HG02852 (cell line): ENCODE data around the gene SYNE1.
"Not testable (repeated sequence)": the region's sequence is repeated elsewhere in the genome, so short reads cannot be mapped to it uniquely, and the experiment has no call there.

Source experiments
- ATAC-seq: cut with Tn5 transposase; IDR thresholded peaks from one replicate; pipeline ENCODE4 v1.9.1; 2021; ENCODE audit warnings: mild to moderate bottlenecking, moderate library complexity; ENCODE audit not compliant: unreplicated experiment

Gene SYNE1

DNA sequence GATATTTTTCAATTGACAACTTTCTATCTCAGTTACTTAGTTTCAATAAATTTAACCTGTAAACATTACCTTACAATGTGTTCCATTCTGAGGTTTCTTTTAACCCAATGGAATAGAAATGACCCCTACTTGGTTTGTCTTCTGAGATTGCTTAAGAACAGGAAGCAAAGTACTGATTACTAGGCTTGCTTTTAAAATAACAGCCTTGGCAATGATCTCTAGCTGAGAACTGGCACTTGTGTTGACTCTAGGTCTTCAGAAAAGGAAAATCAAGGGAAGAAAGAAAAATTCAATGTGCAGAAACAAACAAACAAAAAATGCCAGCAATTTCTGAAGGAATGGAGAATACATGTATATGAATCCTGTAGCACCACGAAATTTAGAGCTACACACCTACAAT is 66.1 kb downstream of the SYNE1 start:
- ATAC-seq: no peak

DNA sequence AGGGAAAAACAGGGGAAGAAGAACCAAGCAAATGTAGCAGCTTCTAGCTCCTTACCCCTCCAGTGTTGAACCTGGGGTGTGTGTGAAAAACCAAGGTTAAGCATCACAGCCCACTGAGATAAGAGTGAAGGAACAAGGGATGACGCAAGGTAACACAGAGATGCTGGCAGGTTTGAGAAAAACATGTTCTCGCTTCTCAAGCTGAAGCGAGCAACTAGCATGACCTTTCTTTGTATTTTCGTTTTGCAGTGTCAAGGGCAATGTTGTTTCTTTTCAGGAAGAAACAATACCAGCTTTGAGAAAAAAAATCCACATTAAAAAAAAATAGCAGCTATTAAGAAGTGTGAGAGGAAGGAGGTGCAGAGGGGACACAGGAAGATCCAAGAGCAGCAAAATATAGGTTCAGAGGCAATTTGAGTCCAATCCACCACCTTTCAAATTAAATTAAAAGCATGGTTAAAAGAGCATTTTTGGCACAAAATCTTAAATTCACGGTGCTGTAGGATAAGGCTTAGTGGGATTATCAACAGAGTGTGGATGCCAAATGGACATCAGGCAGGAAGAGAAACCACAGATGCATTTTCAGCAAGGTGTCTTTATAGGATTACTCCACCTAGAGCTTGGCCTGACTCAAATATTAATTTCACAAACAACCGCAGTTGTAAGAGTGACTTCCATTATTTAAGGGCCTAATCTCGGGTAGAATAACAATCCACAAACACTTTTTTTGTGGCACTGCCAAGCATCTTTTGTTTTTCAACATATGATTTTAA is 70.9 kb downstream of the SYNE1 start:
- ATAC-seq: no peak

DNA sequence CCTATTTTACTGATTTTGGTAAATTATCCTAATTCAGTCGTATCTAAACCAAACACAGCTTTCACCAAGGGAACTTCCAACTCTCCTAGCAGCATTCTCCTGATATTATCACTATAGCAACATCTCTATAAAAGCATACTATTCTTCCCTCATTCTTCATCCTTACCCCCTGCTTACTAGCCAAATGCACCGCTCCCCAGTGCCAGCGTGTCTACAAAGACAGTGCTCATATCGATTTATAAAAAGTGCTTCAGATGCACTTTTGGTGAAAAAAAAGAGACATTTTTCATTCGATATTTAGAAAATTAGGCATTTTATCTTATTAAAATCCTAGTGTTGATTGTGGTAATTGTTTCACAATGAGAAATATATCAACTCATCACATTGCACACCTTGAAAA is 74.0 kb downstream of the SYNE1 start:
- ATAC-seq: no peak

DNA sequence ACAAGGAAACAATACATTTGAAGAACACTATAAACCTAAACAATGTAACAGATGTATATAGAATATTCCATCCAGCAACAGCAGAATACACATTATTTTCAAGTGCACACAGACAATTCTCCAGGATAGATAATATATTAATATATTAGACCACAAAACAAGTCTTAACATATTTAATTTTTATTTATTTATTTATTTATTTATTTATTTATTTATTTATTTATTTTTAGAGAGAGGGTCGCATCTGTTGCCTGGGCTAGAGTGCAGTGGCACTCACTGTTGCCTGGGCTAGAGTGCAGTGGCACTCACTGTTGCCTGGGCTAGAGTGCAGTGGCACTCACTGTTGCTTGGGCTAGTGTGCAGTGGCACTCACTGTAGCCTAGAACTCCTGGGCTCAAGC is 78.4 kb downstream of the SYNE1 start:
- ATAC-seq: not testable (repeated sequence)

DNA sequence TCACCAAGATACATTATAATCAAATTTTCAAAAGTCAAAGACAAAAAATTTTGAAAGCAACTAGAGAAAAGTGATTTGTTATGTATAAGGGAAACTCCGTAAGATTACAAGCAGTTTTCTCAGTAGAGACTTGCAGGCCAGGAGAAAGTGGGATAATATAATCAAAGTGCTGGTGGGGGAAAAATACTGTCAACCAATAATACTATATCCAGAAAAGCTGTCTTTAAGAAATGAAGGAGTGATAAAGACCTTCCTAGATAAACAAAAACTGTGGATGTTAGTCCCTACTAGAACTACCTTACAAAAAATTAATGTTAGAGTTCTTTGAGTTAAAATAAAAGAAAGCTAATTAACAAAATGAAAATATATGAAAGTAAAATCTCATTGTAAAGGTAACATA is 79.7 kb downstream of the SYNE1 start:
- no peak for ATAC-seq

DNA sequence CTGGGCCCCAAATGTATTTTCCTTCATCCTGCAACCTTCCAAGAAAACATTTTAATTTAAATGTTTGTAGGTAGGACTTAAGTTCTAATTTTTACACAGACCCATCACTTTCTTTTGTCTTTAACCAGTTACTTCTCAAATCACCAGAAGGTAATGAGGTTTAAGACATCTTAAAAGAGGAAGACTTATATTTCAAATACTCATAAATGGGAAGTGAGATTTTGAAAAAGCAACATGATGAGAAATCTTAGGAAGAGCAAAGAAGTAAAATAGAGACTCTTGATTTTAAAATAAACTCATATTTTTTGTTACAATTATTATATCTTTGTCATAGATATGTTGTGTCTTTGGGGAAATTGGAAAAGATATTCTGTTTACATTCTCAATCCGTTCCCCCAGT is 82.3 kb downstream of the SYNE1 start:
- ATAC-seq: no peak

DNA sequence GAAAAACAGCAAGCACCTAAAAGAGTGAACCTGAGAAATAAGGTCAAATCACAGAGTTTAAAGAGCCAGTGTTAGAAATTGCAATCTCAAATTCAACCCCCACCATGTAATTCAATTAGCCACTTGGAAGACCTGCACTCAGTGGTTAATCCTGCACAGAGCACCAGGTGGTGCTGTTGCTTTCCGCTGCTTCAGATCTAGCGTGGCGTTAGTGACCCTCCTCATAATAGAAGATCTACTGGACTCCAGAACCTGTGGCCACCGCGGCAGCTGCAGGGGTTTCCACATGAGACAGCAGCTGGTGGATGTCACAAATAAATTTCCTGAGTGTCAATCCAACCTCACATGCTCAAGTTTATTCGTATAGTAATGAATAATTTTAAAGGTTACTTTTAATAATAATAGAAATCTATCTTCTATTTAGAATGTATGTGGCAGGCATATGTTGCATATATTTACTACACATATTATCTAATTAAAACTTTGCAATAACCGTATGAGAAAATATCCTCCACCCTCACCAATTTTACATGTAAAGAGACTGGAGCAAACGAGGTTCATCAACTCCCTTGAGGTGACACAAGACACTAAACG is 84.4 kb downstream of the SYNE1 start:
- ATAC-seq: peak; percentile 97

DNA sequence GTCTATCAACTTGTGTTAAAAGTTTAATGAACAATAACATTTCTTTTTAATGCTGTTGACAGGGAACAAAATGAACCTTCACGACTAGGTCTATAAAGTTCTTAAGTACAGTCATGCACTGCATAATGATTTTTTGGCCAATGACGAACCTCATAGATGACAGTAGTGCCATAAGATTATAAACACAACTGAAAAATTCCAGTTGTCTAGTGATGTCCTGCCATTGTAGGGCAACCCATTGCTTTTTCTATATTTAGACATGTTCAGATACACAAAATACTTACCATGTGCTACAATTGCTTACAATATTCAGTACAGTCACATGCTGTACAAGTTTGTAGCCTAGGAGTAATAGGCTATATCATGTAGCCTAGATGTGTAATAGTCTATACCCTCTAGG is 93.6 kb downstream of the SYNE1 start:
- ATAC-seq: no peak

DNA sequence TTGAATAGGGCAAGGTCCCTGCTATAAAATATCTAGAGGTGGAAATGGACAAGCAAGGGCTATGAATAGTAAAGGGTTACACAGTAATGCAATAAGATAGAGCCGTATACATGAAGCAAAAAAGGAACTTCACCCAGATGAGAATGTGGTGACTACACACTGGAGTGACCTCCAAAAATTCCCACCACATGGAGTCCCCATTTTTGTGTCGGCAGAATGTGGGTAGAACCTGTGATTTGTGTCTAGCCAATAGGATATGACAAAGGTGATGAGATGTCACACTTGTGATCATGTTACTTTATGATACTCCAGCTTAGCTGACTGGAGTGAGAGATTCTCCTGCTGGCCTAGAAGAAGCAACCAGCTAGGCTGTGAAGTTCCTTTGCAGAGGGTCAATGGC is 96.8 kb downstream of the SYNE1 start:
- ATAC-seq: no peak

DNA sequence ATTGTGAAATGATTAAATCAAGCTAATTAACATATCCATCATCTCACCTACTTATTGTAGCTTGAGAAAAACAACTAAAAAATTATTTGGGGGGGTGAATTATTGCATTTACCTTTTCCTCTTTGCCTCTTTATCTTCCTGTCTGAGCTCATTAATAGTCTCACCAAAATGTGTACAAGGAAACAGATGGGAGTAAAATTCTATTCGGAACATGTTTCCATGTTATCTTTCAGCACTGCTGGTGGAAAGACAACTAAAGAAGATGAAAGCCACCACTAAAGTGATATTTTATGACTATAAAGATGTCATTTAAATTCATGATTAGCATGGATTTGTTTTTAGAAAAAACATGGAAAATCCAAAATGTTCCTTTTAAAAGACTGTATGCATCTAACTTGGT is 102.6 kb downstream of the SYNE1 start:
- ATAC-seq: no peak

DNA sequence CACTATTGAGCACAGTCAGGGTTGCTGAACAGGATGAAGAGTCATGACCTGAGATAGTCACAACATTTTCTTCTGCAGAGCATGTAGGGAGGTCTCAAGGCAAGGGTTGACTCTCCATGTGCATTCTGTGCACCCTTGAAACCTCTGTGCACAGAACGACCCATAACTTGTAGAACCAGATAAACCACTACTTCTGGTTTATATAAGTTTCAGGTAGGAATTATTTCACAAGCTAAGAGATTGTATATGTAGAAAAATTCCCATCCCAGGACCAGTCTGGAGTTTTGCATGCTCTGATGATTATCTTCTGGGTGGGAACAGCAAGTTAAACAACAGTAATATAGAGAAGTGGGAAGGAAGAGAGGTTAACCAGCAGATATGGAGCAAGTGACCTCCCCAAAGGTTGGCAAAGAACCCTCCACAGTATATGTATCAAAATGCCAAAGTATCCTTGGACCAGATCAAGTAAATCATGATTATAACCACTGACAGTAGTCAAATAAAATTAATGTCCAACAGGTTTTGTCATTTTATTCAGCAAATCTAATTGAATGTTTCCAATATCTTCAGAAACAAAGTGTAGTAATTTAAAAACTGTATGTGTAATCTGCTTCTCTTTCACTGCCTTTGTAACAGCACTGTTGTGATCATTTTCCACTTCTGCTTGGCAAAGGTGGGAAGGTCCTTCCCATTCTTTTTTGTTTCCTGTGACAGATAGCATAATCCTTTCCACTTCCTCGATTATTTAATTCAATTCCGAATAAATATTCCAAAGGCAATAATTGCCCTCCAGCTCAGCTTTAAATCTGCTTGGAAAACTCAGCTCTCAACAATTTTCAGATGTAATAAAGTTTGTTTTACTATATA is 104.4 kb downstream of the SYNE1 start:
- ATAC-seq: no peak

DNA sequence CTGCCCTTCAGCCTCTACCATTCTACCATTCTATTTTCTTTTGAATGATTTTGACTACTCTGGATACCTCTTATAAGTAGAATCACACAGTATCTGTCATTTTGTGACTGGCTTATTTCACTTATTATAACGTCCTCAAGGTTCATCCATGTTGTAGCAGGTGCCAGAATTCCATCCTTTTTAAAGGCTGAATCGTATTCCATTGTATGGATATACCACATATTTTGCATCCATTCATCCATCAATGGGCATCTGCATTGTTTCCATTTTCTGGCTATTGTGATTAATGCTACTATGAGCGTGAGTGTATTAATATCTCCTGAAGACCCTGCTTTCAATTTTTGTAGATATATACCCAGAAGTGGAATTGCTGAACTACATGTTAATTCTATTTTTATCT is 105.5 kb downstream of the SYNE1 start:
- ATAC-seq: no peak

DNA sequence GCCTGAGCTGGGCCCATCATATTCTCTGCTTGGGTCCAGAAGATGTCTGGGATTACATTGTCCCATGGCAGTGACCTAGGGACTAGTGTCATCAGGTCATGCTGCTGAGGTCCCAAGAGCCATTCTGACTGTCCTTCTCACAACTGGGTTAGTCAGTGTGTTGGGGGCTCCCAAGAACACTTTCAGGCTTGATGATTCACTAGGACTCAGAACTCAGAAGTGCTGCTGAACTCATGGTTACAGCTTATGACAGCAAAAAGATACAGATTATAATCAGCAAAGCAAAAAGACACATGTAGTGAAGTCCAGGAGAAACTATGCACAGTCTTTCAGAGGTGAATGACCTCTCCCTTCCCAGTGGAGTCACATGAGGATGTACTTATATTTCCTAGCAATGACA is 107.8 kb downstream of the SYNE1 start:
- no peak for ATAC-seq

DNA sequence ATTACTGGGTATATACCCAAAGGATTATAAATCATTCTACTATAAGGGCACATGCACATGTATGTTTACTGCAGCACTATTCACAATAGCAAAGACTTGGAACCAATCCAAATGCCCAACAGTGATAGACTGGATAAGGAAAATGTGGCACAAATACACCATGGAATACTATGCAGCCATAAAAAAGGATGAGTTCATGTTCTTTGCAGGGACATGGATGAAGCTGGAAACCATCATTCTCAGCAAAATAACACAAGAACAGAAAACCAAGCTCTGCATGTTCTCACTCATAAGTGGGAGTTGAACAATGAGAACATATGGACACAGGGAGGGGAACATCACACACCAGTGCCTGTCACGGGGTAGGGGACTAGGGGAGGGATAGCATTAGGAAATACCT is 123.0 kb downstream of the SYNE1 start:
- ATAC-seq: not testable (repeated sequence)

DNA sequence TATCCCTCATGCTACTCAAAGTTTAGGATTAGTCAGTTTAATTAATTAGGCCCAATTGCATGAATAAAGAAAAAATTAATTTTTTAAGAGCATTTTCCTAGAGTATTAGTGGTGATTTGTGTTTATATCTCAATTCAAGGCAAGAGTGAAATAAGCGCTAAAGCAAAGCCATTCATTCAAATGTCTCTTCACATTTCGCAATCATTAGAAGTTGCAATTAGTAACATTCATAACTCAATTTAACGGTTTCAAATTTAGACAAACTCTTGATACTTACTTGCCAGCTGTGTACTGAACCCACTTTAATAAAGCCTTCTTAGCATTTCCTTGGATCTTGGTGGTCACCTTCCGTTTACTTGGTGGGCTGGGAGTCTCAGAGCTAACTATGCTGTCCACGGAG is 127.2 kb downstream of the SYNE1 start:
- no peak for ATAC-seq

DNA sequence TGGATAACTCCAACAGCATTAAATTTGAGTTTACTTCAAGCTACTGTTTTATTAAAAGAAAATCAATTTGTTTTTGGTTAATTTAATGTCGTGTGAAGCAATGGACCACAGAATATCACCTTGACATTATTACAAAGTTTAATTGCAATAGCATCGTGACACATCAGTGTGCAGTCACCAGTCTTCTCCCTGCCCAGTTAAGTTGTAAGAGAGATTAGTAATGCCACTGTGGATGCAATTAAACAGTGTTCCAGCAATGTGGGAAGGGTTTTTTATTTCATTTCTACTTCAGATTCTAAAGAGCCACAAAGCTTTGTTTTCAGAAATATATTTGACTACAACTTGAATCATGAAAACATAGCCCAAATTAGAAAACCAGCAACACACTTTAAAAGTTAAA is 128.7 kb downstream of the SYNE1 start:
- ATAC-seq: no peak

DNA sequence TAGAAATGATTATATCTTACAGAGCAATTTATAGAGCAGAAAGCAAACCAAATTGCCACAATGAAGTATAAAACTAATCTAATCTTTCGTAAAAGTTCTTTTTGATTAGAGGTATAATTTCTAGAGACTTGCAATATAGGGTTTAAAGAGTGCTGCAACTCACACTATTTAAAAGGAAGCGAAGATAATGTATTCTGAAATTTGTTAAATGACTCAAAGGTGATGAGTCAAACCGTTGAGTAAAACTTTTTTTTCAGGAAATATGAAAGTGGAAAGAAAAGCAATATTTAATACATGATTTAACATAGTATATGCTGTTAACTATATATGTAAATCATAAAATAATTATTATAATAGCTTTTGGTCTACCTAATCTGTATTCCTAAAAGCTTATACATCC is 133.6 kb downstream of the SYNE1 start:
- ATAC-seq: no peak

DNA sequence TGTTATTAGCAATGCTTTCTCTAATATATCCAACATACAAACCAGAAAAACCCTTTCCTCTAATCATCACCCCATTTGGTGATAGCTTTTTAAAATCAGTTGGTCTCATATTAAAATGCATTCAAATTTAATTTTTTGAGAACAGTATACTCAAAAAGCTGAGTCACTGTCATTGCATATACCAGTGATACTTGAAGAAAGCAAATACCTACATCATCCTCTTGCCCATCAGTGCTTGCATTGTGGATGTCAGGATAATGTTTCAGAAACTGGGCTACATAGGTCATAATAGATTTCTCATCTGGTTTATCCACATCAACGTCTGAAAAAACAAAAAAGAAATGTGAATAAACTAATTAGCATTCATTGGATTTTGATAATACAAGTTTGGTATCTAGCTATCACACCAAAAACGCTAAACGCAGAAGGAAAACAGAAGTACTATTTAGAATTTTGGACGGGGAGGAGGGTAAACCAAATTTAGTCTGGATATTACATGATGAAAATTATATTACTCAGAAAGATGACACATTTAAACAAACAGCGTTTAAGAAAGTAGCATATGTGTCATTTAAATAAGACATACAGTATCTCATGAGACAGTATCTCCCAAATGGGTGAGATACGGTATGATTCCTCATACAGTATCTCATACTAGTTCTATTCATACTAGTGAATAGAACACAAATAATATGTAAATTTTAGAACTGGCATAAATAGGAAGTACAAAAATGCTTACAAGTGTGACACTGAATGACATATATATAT is 134.6 kb downstream of the SYNE1 start:
- ATAC-seq: no peak

DNA sequence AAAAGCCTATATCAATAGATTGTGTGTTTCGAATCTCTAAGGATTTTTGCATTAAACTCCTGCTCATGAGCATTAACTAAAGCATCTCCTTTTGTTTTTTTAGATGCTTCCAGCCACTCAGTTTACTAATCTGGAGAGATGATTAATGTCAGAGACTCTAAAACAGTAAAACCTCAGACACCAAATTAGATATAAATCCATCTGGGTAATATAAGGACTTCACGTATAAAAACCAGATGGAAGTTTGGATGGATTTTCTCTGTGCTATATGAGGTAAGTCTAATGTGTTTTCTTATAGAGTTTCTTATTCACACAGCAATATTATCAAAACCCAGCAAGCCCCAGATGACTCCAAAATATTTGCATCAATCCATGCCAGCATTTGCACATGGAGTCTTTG is 137.2 kb downstream of the SYNE1 start:
- no peak for ATAC-seq

DNA sequence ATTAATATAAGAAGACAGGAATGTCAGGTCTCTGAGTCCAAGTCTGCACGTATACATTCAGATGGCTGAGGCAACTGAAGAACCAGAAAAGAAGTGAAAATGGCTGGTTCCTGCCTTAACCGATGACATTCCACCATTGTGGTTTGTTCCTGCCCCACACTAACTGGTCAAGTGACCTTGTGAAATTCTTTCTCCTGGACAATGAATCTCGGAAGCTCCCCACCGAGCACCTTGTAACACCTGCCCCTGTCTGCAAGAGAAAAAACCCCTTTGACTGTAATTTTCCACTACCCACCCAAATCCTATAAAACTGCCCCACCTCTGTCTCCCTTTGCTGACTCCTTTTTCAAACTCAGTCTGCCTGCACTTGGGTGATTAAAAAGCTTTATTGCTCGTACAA is 140.4 kb downstream of the SYNE1 start:
- ATAC-seq: no peak

DNA sequence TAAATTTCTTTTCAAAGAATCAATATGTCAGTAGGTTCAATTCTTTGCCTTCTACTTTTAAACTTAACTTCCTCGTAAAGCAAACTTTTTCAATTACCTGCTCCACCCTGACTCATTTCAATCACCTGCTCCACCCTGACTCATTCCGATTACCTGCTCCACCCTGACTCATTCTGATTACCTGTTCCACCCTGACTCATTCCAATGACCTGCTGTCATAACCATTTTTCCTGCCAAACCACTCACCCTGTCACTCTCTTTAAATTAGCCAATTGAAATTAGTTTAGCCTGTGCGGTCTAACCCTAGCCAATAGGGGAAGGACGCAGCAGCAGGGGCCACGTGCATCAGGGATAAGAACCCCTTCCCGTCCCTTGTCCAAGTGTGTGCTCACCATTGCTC is 141.7 kb downstream of the SYNE1 start:
- ATAC-seq: not testable (repeated sequence)
